Gastroesophageal sphincter (tissue), 4 donors: ENCODE results near the gene ABHD14A. TPM values are rescaled to one million over a fixed set of nuclear protein-coding genes. Genes with fewer than 3 reads are reported as not detected.

Source experiments
- ATAC-seq: fragments of 150-250 bp; one replicate; pipeline ENCODE4 v1.9.1; 2016; ENCODE audit warnings: mild to moderate bottlenecking, moderate library complexity
- H3K27ac ChIP-seq, 4 donors: fragments of 200-600 bp; sonication (generic) in 3 of 4; 1 replicate in 3 of 4; 2 replicates in 1 of 4; pipeline ENCODE4 v1.5.1; 2016 to 2019
- H3K27me3 ChIP-seq: fragments of 200-600 bp; sonication (generic); one replicate; pipeline ENCODE4 v1.5.1; 2019
- H3K36me3 ChIP-seq, 2 donors: fragments of 200-600 bp; sonication (generic); one replicate each; pipeline ENCODE4 v1.5.1; 2019; ENCODE audit warnings: control low read depth in 1 of 2
- H3K4me1 ChIP-seq, 3 donors: fragments of 200-600 bp; sonication (generic); 1 replicate in 2 of 3; 2 replicates in 1 of 3; pipeline ENCODE4 v1.5.1; 2016 to 2019; ENCODE audit warnings: control low read depth in 2 of 3
- H3K4me3 ChIP-seq, 2 donors: fragments of 200-600 bp; sonication (generic); one replicate each; pipeline ENCODE4 v1.5.1; 2019; ENCODE audit warnings: mild to moderate bottlenecking in 1 of 2, moderate library complexity in 1 of 2
- H3K9me3 ChIP-seq, 3 donors: fragments of 200-600 bp; sonication (generic); one replicate each; pipeline ENCODE4 v1.5.1; 2017 to 2019; ENCODE audit warnings: control low read depth in 2 of 3
- EP300 ChIP-seq: sonication (generic); formaldehyde crosslinking; IDR thresholded peaks from one replicate; pipeline ENCODE4 v1.6.1; 2017; ENCODE audit warnings: antibody characterized with exemption, mild to moderate bottlenecking
- POLR2A ChIP-seq, 2 donors: fragments of 450-650 bp; IDR thresholded peaks; one replicate each; pipeline ENCODE4 v1.6.1; 2017; ENCODE audit warnings: antibody characterized with exemption in 2 of 2, mild to moderate bottlenecking in 2 of 2, moderate library complexity in 1 of 2
- POLR2AphosphoS5 ChIP-seq: sonication (generic); formaldehyde crosslinking; IDR thresholded peaks from one replicate; pipeline ENCODE4 v1.6.1; 2017; ENCODE audit warnings: antibody characterized with exemption
- WGBS, 2 donors: methylation state at CpG; one replicate each; pipeline ENCODE4 v1.1.5; 2018; ENCODE audit warnings: low coverage in 1 of 2; 5-methylcytosine and 5-hydroxymethylcytosine counted together
- total RNA-seq, 4 donors: library from RNA; depleted of rRNA; stranded (reverse); fragments of >200 nt; gene quantifications; one replicate each; pipeline ENCODE4 v1.1.0, GENCODE V29; 2016
- TF ChIP-seq, protein P1 (sequence below), 4 experiments: fragments of 200-600 bp in 2 of 4; fragments of 450-650 bp in 2 of 4; sonication (generic) in 1 of 4; IDR thresholded peaks; one replicate each; pipeline ENCODE4 v1.5.1; 2017 to 2019; ENCODE audit warnings: antibody characterized with exemption in 4 of 4, mild to moderate bottlenecking in 2 of 4, moderate library complexity in 2 of 4

ABHD14A gene
- total RNA-seq, 4 donors from 2014 or later, result 12.6 to 20.2 (median 13.8) TPM

DNA sequence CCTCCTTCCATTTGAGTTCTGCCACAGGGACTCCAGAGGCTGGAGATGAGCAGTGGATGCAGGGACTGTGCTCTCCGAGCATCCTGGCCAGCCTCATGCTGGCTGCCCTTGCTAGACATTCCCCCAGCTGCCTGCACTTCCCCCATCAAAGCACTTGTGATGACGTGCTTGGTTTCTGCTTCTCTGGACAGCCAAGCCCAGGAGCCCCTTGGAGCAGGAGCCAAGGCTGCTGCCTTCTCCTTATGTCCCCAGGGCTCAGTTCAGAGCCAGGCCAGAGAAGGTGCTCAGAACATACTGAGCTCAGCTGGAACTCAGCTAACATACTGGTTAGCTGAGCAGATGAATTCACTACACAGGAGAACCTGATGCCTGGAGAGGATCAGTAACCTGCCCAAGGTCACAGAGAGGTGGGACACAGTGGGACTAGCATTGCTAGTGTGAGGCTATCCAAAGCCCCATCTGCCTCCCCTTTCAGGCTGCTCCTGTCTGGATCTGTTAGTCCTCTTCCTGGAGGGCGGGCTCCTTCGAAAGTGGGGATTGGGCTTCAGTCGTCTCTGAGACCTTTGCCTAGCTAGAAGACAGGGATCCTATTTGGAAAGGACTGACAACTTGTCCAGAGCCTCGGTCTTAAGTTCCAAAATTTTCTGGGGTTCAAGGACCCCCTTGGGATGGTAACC lies 11.9 kb upstream of the ABHD14A start:
- no peak for ATAC-seq
- WGBS, 2 donors, result 80% methylated on average over 1 of the region's 6 CpGs
- Histone ChIP-seq H3K9me3 (no peaks in the 10 kb centered on the region), H3K36me3 (peaks cover 0 to 36% of the 10 kb centered on the region in 2 donors), H3K4me1 (peaks cover 0 to 60% (median 22%) of the 10 kb centered on the region in 3 donors), H3K27ac (peak overlapping the region in 2 of 4 donors; percentile 9 to 98), H3K4me3 (no peak overlapping the region), H3K27me3 (no peaks in the 10 kb centered on the region)
- TF ChIP-seq EP300 (no peak), POLR2A (IDR thresholded peaks at IDR 0.05) (no peak), POLR2AphosphoS5 (no peak)
- TF ChIP-seq, protein P1, sequence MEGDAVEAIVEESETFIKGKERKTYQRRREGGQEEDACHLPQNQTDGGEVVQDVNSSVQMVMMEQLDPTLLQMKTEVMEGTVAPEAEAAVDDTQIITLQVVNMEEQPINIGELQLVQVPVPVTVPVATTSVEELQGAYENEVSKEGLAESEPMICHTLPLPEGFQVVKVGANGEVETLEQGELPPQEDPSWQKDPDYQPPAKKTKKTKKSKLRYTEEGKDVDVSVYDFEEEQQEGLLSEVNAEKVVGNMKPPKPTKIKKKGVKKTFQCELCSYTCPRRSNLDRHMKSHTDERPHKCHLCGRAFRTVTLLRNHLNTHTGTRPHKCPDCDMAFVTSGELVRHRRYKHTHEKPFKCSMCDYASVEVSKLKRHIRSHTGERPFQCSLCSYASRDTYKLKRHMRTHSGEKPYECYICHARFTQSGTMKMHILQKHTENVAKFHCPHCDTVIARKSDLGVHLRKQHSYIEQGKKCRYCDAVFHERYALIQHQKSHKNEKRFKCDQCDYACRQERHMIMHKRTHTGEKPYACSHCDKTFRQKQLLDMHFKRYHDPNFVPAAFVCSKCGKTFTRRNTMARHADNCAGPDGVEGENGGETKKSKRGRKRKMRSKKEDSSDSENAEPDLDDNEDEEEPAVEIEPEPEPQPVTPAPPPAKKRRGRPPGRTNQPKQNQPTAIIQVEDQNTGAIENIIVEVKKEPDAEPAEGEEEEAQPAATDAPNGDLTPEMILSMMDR (IDR thresholded peaks at IDR 0.05), result no peak

DNA sequence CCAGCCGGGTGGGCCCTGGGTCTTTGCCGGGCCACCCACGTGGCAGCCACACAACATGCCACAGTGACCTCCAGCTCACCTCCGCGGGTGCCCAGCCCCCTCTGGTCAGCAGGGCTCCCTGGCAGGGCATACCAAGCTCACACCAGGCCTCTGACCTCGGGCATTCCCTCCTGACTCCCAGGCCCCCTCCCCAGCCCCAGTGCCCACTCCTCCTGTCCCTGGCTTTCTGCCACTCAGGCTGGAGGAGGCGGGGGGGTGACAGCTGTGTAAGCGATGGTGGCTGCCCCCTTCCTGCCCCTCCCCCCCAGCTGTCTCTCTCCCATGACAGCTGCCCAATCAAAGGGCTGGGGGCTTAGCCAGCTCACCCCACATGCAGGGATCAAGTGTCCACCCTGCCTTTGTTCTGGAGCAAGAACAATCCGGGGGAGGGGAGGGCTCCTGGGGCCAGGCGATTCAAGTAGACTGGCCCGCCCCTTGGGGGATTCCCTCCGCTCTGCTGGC lies 10.9 kb upstream of the ABHD14A start:
- peak overlapping the region in 3 of 4 donors; percentile 17 to 98 (median 19) for H3K27ac ChIP-seq
- no peaks in the 10 kb centered on the region for H3K27me3 ChIP-seq
- no peak for ATAC-seq
- peaks cover 0 to 26% of the 10 kb centered on the region in 2 donors for H3K36me3 ChIP-seq
- no peak overlapping the region for H3K4me3 ChIP-seq
- H3K9me3 ChIP-seq, result no peaks in the 10 kb centered on the region
- TF ChIP-seq POLR2AphosphoS5 (no peak), POLR2A (IDR thresholded peaks at IDR 0.05) (no peak), EP300 (no peak)
- TF ChIP-seq, protein P1 (IDR thresholded peaks at IDR 0.05), result no peak
- WGBS, 2 donors, result 50 to 64% methylated on average over 2 to 7 of the region's 12 CpGs
- H3K4me1 ChIP-seq, result peaks cover 0 to 71% (median 30%) of the 10 kb centered on the region in 3 donors

DNA sequence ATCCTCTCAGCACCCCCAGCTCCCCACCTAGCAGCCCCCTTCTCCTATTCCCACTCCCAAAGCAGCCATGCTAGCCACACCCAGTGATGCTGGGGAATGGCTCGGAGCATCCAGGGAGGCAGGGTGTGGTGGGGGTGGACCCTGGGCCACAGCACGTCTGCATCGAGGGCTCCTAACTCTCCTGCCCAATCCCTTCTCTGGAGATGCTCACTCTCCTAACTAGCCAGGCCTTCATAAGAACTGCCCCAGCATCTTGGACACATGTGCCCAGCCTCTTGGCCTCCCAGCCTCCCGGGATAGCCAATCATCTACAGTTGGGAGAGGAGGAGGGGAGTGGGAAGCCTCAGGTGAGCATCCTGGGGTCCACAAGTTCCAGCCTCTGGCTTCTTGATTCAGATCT lies 10.3 kb upstream of the ABHD14A start:
- peaks cover 0 to 20% of the 10 kb centered on the region in 2 donors for H3K36me3 ChIP-seq
- TF ChIP-seq POLR2AphosphoS5 (no peak), EP300 (no peak), POLR2A (IDR thresholded peaks at IDR 0.05) (no peak)
- TF ChIP-seq, protein P1 (IDR thresholded peaks at IDR 0.05), result no peak
- ATAC-seq, result no peak
- peaks cover 0 to 76% (median 30%) of the 10 kb centered on the region in 3 donors for H3K4me1 ChIP-seq
- H3K4me3 ChIP-seq, result no peak overlapping the region
- H3K27ac ChIP-seq, result peak overlapping the region in 2 of 4 donors; percentile 19 to 98
- no peaks in the 10 kb centered on the region for H3K9me3 ChIP-seq
- H3K27me3 ChIP-seq, result no peaks in the 10 kb centered on the region
- WGBS, 2 donors, result no CpG with 5 or more reads among the region's 4 CpGs

DNA sequence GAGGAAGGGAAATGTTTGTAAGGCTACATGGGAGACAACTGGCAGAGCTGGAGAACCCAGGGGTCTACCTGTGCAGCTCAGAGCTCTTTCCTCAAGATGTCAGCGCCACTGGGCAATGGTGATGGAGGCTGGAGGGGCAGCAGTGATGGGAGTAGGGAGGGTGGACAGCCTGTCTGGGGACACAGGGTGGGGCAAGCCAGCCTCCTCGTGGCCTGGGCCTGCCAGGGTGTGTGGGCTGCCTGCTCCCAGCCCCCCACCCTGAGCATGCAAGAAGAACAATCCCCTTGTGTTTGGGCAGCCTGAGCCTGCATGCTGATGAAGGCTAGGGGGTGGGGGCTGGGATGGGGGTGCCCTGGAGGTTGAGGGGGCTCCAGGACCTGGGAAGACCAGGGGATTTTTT lies 8.8 kb upstream of the ABHD14A start:
- peak overlapping the region in 3 of 4 donors; percentile 10 to 98 (median 96) for H3K27ac ChIP-seq
- peak overlapping the region in 1 of 2 donors; percentile 91 for H3K4me3 ChIP-seq
- H3K9me3 ChIP-seq, result no peaks in the 10 kb centered on the region
- WGBS, 2 donors, result 64% methylated on average over 2 of the region's 2 CpGs; no CpG with 5 or more reads in 1 of the 2 donors
- H3K27me3 ChIP-seq, result no peaks in the 10 kb centered on the region
- peaks cover 0 to 11% of the 10 kb centered on the region in 2 donors for H3K36me3 ChIP-seq
- ATAC-seq, result no peak
- no peak for TF ChIP-seq POLR2AphosphoS5
- TF ChIP-seq POLR2A (IDR thresholded peaks at IDR 0.05), result no peak
- TF ChIP-seq EP300, result no peak
- TF ChIP-seq, protein P1 (IDR thresholded peaks at IDR 0.05), result no peak
- peaks cover 0 to 77% (median 30%) of the 10 kb centered on the region in 3 donors for H3K4me1 ChIP-seq
